ENCODE measurements around the gene C5orf46.

Gene C5orf46

GRCh38 chr5:147898875-147899401 lies 7.4 kb downstream of the C5orf46 start:
- no peaks in the 10 kb centered on the region for H3K9me3 ChIP-seq (ENCODE audit: control insufficient read depth in 5 of 5, low read length in 5 of 5)
- no peaks in the 10 kb centered on the region for H3K27me3 ChIP-seq (ENCODE audit: control insufficient read depth in 5 of 5, insufficient read depth in 4 of 5, low read length in 5 of 5)
- no peak overlapping the region for H3K9ac ChIP-seq (ENCODE audit: low read length in 5 of 5)
- H3K4me3 ChIP-seq (ENCODE audit: low read depth in 1 of 5, low read length in 5 of 5) = no peak overlapping the region
- H3K27ac ChIP-seq (ENCODE audit: low read depth, low read length) = no peak overlapping the region
- no peaks in the 10 kb centered on the region for H3K36me3 ChIP-seq (ENCODE audit: control insufficient read depth in 5 of 5, insufficient read depth in 5 of 5, low read length in 5 of 5)
- H3K4me1 ChIP-seq (ENCODE audit: control insufficient read depth in 5 of 5, insufficient read depth in 5 of 5, low read length in 5 of 5) = no peaks in the 10 kb centered on the region

DNA sequence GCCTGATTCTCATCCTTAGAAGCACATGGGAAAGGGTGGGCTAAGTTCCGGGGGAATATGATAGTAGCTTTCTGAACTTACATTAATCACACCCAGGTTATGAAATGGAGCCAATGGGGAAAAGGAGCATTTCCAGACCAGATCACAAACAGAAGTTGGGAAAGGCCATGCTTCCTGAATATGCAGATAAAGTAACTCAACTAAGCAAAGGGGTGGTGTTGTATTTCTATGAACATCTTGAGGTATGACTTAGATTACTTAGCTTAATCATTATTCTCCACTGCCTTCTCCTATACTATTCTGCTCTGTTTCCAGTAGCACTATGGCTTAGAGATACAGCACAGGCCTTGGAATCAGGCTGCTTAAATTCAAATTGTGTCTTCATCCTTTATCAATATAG lies 10.5 kb downstream of the C5orf46 start:
- H3K9ac ChIP-seq (ENCODE audit: low read length in 5 of 5) = no peak overlapping the region
- H3K27ac ChIP-seq (ENCODE audit: low read depth, low read length) = no peak overlapping the region
- H3K27me3 ChIP-seq (ENCODE audit: control insufficient read depth in 5 of 5, insufficient read depth in 4 of 5, low read length in 5 of 5) = no peaks in the 10 kb centered on the region
- no peaks in the 10 kb centered on the region for H3K9me3 ChIP-seq (ENCODE audit: control insufficient read depth in 5 of 5, low read length in 5 of 5)
- no peaks in the 10 kb centered on the region for H3K4me1 ChIP-seq (ENCODE audit: control insufficient read depth in 5 of 5, insufficient read depth in 5 of 5, low read length in 5 of 5)
- H3K4me3 ChIP-seq (ENCODE audit: low read depth in 1 of 5, low read length in 5 of 5) = no peak overlapping the region
- H3K36me3 ChIP-seq (ENCODE audit: control insufficient read depth in 5 of 5, insufficient read depth in 5 of 5, low read length in 5 of 5) = no peaks in the 10 kb centered on the region

DNA sequence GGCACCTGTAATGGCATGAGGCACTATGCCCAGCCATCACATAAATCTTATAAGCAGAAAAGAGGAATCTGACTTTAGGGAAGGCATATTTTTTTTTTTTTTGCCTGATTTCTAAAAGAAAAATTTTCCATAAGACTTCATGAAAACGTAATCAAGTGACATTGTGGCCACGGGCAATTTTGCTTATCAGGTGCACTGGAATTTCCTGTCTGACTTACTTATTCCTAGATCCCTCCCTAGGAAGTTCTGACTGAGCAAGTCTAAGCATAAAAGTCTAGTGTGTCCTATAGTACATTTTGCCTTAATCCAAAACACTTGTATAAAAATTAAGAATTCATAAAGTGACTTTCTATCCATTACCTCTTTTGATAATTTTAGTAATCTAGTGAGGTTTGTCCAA lies 12.5 kb downstream of the C5orf46 start:
- Histone ChIP-seq H3K27me3 (ENCODE audit: control insufficient read depth in 5 of 5, insufficient read depth in 4 of 5, low read length in 5 of 5) (no peaks in the 10 kb centered on the region), H3K9ac (ENCODE audit: low read length in 5 of 5) (no peak overlapping the region), H3K36me3 (ENCODE audit: control insufficient read depth in 5 of 5, insufficient read depth in 5 of 5, low read length in 5 of 5) (no peaks in the 10 kb centered on the region), H3K4me3 (ENCODE audit: low read depth in 1 of 5, low read length in 5 of 5) (no peak overlapping the region), H3K27ac (ENCODE audit: low read depth, low read length) (no peak overlapping the region), H3K4me1 (ENCODE audit: control insufficient read depth in 5 of 5, insufficient read depth in 5 of 5, low read length in 5 of 5) (no peaks in the 10 kb centered on the region), H3K9me3 (ENCODE audit: control insufficient read depth in 5 of 5, low read length in 5 of 5) (no peaks in the 10 kb centered on the region)

GRCh38 chr5:147892696-147893296 lies 13.5 kb downstream of the C5orf46 start:
- no peaks in the 10 kb centered on the region for H3K9me3 ChIP-seq (ENCODE audit: control insufficient read depth in 5 of 5, low read length in 5 of 5)
- no peak overlapping the region for H3K4me3 ChIP-seq (ENCODE audit: low read depth in 1 of 5, low read length in 5 of 5)
- no peaks in the 10 kb centered on the region for H3K27me3 ChIP-seq (ENCODE audit: control insufficient read depth in 5 of 5, insufficient read depth in 4 of 5, low read length in 5 of 5)
- no peaks in the 10 kb centered on the region for H3K36me3 ChIP-seq (ENCODE audit: control insufficient read depth in 5 of 5, insufficient read depth in 5 of 5, low read length in 5 of 5)
- H3K27ac ChIP-seq (ENCODE audit: low read depth, low read length) = no peak overlapping the region
- no peak overlapping the region for H3K9ac ChIP-seq (ENCODE audit: low read length in 5 of 5)
- H3K4me1 ChIP-seq (ENCODE audit: control insufficient read depth in 5 of 5, insufficient read depth in 5 of 5, low read length in 5 of 5) = no peaks in the 10 kb centered on the region

- Histone ChIP-seq H3K9me3 (ENCODE audit: control insufficient read depth in 5 of 5, low read length in 5 of 5) (no peaks in the 10 kb centered on the region), H3K27ac (ENCODE audit: low read depth, low read length) (no peak overlapping the region), H3K4me1 (ENCODE audit: control insufficient read depth in 5 of 5, insufficient read depth in 5 of 5, low read length in 5 of 5) (no peaks in the 10 kb centered on the region), H3K27me3 (ENCODE audit: control insufficient read depth in 5 of 5, insufficient read depth in 4 of 5, low read length in 5 of 5) (peaks cover 0 to 2% (median 0%) of the 10 kb centered on the region in 5 donors), H3K4me3 (ENCODE audit: low read depth in 1 of 5, low read length in 5 of 5) (no peak overlapping the region), H3K9ac (ENCODE audit: low read length in 5 of 5) (no peak overlapping the region), H3K36me3 (ENCODE audit: control insufficient read depth in 5 of 5, insufficient read depth in 5 of 5, low read length in 5 of 5) (no peaks in the 10 kb centered on the region)
Observed at GRCh38 chr5:147887930-147888329, 18.4 kb downstream of the C5orf46 start.

DNA sequence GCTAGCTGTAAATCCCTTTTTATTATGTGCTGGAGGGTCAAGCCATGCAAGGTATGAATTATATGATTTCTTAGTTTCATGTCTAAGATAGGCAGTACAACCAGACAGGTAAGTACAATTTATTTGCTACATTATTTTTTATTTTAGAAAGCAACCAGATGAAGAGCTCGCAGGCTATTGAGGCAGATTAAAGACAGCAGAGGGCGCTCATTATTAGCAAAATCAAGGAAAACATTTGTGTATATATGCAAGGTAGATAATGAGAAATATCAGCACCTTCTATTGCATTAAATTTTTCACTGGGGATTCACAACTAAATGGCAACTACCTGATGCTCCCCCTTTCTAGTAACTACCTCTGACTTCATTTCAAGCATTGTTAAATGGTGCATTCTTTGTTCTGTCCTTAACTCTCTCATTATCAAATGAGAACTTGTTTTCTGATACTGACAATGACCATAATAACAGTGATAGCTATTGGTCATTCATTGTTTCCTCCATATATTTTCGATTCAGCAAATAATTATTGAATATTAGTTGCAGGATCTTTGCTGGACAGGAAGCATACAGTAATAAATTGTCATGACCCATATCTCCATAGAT lies 19.2 kb downstream of the C5orf46 start:
- Histone ChIP-seq H3K4me1 (ENCODE audit: control insufficient read depth in 5 of 5, insufficient read depth in 5 of 5, low read length in 5 of 5) (no peaks in the 10 kb centered on the region), H3K27ac (ENCODE audit: low read depth, low read length) (no peak overlapping the region), H3K4me3 (ENCODE audit: low read depth in 1 of 5, low read length in 5 of 5) (no peak overlapping the region), H3K9me3 (ENCODE audit: control insufficient read depth in 5 of 5, low read length in 5 of 5) (no peaks in the 10 kb centered on the region), H3K27me3 (ENCODE audit: control insufficient read depth in 5 of 5, insufficient read depth in 4 of 5, low read length in 5 of 5) (peaks cover 0 to 2% (median 0%) of the 10 kb centered on the region in 5 donors), H3K36me3 (ENCODE audit: control insufficient read depth in 5 of 5, insufficient read depth in 5 of 5, low read length in 5 of 5) (no peaks in the 10 kb centered on the region), H3K9ac (ENCODE audit: low read length in 5 of 5) (no peak overlapping the region)

DNA sequence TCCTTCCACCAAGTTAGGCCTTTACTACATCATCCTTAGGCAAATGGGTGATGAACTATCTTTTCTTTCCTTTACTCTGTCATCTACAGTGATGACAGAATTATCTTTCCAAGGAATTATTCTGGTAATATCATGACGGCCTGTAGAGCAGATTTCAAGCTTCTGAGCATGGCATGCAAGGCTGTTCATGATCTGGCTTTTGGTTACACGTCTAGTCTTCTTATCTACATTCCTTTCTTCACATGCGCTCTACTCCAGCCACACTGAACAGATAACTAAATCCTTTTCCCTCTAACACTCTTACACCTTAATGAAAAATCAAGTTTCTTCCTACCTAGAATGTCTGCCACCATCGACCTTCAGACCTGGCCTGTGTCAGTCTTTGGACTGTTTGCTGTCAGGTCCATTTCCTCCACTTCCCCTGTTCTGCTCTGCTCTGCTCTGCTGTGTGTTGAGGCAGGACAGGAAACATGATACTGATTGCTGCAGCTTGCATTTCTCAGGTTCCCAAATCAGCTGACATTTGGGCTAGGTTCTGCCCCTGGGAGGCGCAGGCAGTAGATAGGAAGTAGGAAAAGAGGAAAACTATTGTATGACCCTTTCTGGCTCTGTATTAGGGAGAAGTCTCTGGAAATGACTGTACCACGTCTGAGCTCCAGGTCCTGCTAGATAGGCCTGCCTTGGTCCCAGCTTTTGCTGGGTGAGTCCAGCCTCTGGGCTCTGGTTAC lies 23.6 kb downstream of the C5orf46 start:
- Histone ChIP-seq H3K27me3 (ENCODE audit: control insufficient read depth in 5 of 5, insufficient read depth in 4 of 5, low read length in 5 of 5) (peaks cover 0 to 2% (median 0%) of the 10 kb centered on the region in 5 donors), H3K9me3 (ENCODE audit: control insufficient read depth in 5 of 5, low read length in 5 of 5) (no peaks in the 10 kb centered on the region), H3K4me3 (ENCODE audit: low read depth in 1 of 5, low read length in 5 of 5) (no peak overlapping the region), H3K4me1 (ENCODE audit: control insufficient read depth in 5 of 5, insufficient read depth in 5 of 5, low read length in 5 of 5) (no peaks in the 10 kb centered on the region), H3K36me3 (ENCODE audit: control insufficient read depth in 5 of 5, insufficient read depth in 5 of 5, low read length in 5 of 5) (no peaks in the 10 kb centered on the region), H3K27ac (ENCODE audit: low read depth, low read length) (no peak overlapping the region), H3K9ac (ENCODE audit: low read length in 5 of 5) (no peak overlapping the region)

- Histone ChIP-seq H3K4me3 (ENCODE audit: low read depth in 1 of 5, low read length in 5 of 5) (no peak overlapping the region), H3K27ac (ENCODE audit: low read depth, low read length) (no peak overlapping the region), H3K4me1 (ENCODE audit: control insufficient read depth in 5 of 5, insufficient read depth in 5 of 5, low read length in 5 of 5) (no peaks in the 10 kb centered on the region), H3K9ac (ENCODE audit: low read length in 5 of 5) (no peak overlapping the region), H3K27me3 (ENCODE audit: control insufficient read depth in 5 of 5, insufficient read depth in 4 of 5, low read length in 5 of 5) (no peaks in the 10 kb centered on the region), H3K36me3 (ENCODE audit: control insufficient read depth in 5 of 5, insufficient read depth in 5 of 5, low read length in 5 of 5) (no peaks in the 10 kb centered on the region), H3K9me3 (ENCODE audit: control insufficient read depth in 5 of 5, low read length in 5 of 5) (no peaks in the 10 kb centered on the region)
Observed at GRCh38 chr5:147880487-147880886, 25.9 kb downstream of the C5orf46 start.

GRCh38 chr5:147879784-147880183 lies 26.6 kb downstream of the C5orf46 start:
- no peak overlapping the region for H3K9ac ChIP-seq (ENCODE audit: low read length in 5 of 5)
- no peak overlapping the region for H3K4me3 ChIP-seq (ENCODE audit: low read depth in 1 of 5, low read length in 5 of 5)
- H3K27ac ChIP-seq (ENCODE audit: low read depth, low read length) = no peak overlapping the region
- H3K4me1 ChIP-seq (ENCODE audit: control insufficient read depth in 5 of 5, insufficient read depth in 5 of 5, low read length in 5 of 5) = no peaks in the 10 kb centered on the region
- H3K36me3 ChIP-seq (ENCODE audit: control insufficient read depth in 5 of 5, insufficient read depth in 5 of 5, low read length in 5 of 5) = no peaks in the 10 kb centered on the region
- no peaks in the 10 kb centered on the region for H3K9me3 ChIP-seq (ENCODE audit: control insufficient read depth in 5 of 5, low read length in 5 of 5)
- no peaks in the 10 kb centered on the region for H3K27me3 ChIP-seq (ENCODE audit: control insufficient read depth in 5 of 5, insufficient read depth in 4 of 5, low read length in 5 of 5)

DNA sequence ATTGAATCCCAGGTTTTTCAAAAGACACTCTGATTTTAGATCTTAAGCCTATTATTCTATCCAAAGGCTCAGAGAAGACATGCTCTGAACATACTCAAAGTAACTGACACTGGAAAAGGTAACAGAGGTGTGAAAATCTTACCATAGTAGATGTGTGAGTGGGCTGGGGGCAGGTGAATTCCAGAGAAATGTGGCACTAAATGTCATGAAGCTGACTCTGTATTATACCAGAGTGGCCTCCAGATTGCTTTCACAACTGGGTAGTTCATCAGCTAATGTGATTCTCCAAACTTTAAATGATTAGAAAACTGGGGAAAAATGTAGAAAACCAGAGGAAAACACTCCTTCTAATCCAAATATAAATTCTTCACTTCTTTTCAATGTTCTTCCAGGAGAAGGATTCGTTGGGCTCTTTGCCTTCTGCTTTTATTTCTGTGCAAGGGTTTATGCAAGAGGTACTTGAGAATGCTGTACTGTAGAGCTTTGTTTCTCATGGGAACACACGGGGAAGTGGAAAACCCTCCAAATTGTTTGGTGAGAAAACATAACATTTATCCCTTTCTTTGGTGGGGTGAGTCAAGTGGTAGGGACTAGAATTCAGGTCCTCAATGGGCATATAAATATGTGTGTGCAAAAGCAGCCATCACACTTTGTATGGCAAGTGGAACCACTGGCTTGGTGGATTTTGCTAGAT lies 28.1 kb downstream of the C5orf46 start, which contains the start of gene SCGB3A2:
Gene SCGB3A2, plus strand, starts transcription at position 646 of the 694 bp plus-strand sequence. CDS start 93 bp downstream, outside the sequence.
- Histone ChIP-seq H3K4me3 (ENCODE audit: low read depth in 1 of 5, low read length in 5 of 5) (no peak within 1 kb of the TSS), H3K27ac (ENCODE audit: low read depth, low read length) (no peak within 1 kb of the TSS), H3K9ac (ENCODE audit: low read length in 5 of 5) (no peak within 1 kb of the TSS), H3K36me3 (ENCODE audit: control insufficient read depth in 5 of 5, insufficient read depth in 5 of 5, low read length in 5 of 5) (no peaks in the 10 kb centered on the region), H3K27me3 (ENCODE audit: control insufficient read depth in 5 of 5, insufficient read depth in 4 of 5, low read length in 5 of 5) (no peaks in the 10 kb centered on the region), H3K9me3 (ENCODE audit: control insufficient read depth in 5 of 5, low read length in 5 of 5) (no peaks in the 10 kb centered on the region), H3K4me1 (ENCODE audit: control insufficient read depth in 5 of 5, insufficient read depth in 5 of 5, low read length in 5 of 5) (no peaks in the 10 kb centered on the region)
